Spinal cord (tissue), 10 donors: ENCODE data around the gene ZNF354C. TPM values are rescaled to one million over a fixed set of nuclear protein-coding genes. Genes with fewer than 3 reads are reported as not detected.

Experiments used
- DNase-seq, 6 donors: peaks; one replicate each; pipeline versions ENCODE4 v3.0.0 to v3.0.0-alpha.2; 2013 to 2015; ENCODE audit warnings: low spot score in 6 of 6, low read depth in 4 of 6
- H3K27ac ChIP-seq: one replicate; pipeline ENCODE4 v1.5.1; 2013; ENCODE audit warnings: low read depth, low read length, control low read depth
- H3K27me3 ChIP-seq: one replicate; pipeline ENCODE4 v1.6.1; 2013; ENCODE audit warnings: low read length; ENCODE audit not compliant: control insufficient read depth, insufficient read depth
- H3K36me3 ChIP-seq: one replicate; pipeline ENCODE4 v1.6.1; 2013; ENCODE audit warnings: low read length; ENCODE audit not compliant: control insufficient read depth, insufficient read depth
- H3K4me1 ChIP-seq: one replicate; pipeline ENCODE4 v1.6.1; 2013; ENCODE audit warnings: low read length; ENCODE audit not compliant: control insufficient read depth, insufficient read depth
- H3K4me3 ChIP-seq: one replicate; pipeline ENCODE4 v1.5.1; 2013; ENCODE audit warnings: low read depth, low read length, control low read depth
- H3K9me3 ChIP-seq: one replicate; pipeline ENCODE4 v1.6.1; 2013; ENCODE audit warnings: low read length; ENCODE audit not compliant: control insufficient read depth, insufficient read depth
- WGBS: methylation state at CpG from one replicate; pipeline ENCODE4 v1.1.5; 2013; ENCODE audit warnings: missing lambda C conversion rate; ENCODE audit not compliant: insufficient coverage; 5-methylcytosine and 5-hydroxymethylcytosine counted together
- polyA plus RNA-seq, 2 donors: library from polyadenylated mRNA; unstranded; fragments of 120-200 nt; gene quantifications; one replicate each; pipeline ENCODE4 v1.2.1, GENCODE V29; 2013; ENCODE audit not compliant: insufficient read length in 2 of 2
- total RNA-seq, 2 donors: library from RNA; depleted of rRNA in 1 of 2; stranded (reverse); fragments of 120-200 nt in 1 of 2; fragments of >200 nt in 1 of 2; gene quantifications; one replicate each; pipeline versions ENCODE4 v1.2.3 to v1.2.4, GENCODE V29; 2013 to 2014
- donor health status: healthy.

ZNF354C gene
- total and polyA plus RNA-seq, 4 donors: 11.3 to 27.2 (median 18.0) TPM

DNA sequence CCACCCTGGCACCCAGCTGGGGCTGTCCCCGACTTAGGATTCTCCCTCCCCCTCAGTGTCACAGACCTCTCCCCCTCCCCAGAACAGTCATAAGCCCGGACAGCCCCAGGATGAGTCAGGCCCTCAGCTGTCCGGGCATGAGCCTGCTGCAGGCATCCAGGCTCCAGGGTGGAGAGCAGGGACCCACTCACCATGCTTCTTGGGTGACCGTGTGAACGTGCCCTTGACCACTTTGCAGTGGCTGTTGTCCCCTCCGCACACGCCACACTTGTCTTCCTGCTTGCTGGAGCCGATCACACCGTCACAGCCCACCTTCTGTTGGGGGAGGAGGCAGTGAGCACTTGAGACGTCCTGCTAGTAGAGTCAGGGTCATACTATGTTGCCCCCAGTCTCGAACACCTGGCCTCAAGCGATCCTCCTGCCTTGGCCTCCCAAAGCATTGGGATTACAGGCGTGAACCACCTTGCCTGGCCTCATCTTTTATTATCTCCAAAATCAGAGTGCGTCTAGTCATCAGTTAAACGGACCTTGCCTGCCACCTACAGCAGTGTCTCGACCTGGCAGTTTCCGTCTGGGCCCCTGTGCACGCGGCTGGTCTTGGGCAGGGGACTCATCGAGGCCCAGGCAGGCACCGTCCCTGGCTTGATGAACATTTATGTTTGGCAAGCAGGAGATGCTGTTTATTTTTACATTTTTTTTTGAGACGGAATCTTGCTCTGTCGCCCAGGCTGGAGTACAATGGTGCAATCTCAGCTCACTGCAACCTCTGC lies 72.6 kb downstream of the ZNF354C start:
- Histone ChIP-seq H3K27ac (no peak overlapping the region), H3K27me3 (no peaks in the 10 kb centered on the region), H3K4me3 (no peak overlapping the region), H3K9me3 (no peaks in the 10 kb centered on the region), H3K36me3 (peaks cover 40% of the 10 kb centered on the region), H3K4me1 (peaks cover 5% of the 10 kb centered on the region)
- no peak for DNase-seq
- WGBS: 91% methylated on average over 22 of the region's 23 CpGs

Other genes starting within 250 kb of the ZNF354C start
- 10 to 100 TPM; 20.7 to 21.6 TPM for gene ZNF354B, start 200.4 kb upstream of the ZNF354C start, total RNA-seq
- 10 to 100 TPM; 17.5 to 18.5 TPM for gene ZNF354B, start 200.4 kb upstream of the ZNF354C start, polyA plus RNA-seq
- 1 to 10 TPM; 6.6 to 7.7 TPM for gene ZFP2, start 164.5 kb upstream of the ZNF354C start, total RNA-seq
- 1 to 10 TPM; 8.1 to 8.3 TPM for gene ZFP2, start 164.5 kb upstream of the ZNF354C start, polyA plus RNA-seq
- 1 to 10 TPM; 7.7 to 10.0 TPM for gene ZNF454, start 119.2 kb upstream of the ZNF354C start, total RNA-seq
- 1 to 10 TPM; 5.9 to 9.2 TPM for gene ZNF454, start 119.2 kb upstream of the ZNF354C start, polyA plus RNA-seq
- gene GRM6, start 65.1 kb upstream of the ZNF354C start, total RNA-seq: under 1 TPM; under 0.01 to 0.06 TPM
- 1 to 10 TPM; 1.1 to 3.7 TPM for gene GRM6, start 65.1 kb upstream of the ZNF354C start, polyA plus RNA-seq
- gene ZNF879, start 36.6 kb upstream of the ZNF354C start, total RNA-seq: 10 to 100 TPM; 10.2 to 10.5 TPM
- 1 to 10 TPM; 6.4 to 8.0 TPM for gene ZNF879, start 36.6 kb upstream of the ZNF354C start, polyA plus RNA-seq